ENCODE measurements around the gene CLCNKA.

DNA sequence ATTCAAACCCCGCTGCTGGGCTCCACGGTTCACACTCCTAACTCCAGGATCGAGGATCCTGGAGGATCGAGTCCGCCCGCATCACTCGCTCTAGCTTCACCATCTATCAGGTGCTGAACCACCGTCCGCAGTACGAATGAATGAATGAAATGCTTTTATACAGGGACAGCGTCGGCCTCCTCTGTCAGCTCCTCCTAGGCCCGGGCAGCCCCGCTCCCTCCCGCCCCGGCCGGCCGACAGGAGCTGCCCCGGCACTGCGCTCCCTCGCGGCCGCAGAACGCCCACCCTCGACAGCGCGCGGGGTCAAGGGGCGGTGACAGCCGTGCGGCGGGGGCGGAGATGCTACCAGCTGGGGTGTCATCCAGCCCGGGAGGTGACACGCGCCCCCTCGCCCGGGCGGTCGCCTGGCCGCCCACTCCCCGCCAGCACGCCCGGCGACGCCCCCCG is 46.5 kb upstream of the CLCNKA start:
- TF ChIP-seq, protein P1, sequence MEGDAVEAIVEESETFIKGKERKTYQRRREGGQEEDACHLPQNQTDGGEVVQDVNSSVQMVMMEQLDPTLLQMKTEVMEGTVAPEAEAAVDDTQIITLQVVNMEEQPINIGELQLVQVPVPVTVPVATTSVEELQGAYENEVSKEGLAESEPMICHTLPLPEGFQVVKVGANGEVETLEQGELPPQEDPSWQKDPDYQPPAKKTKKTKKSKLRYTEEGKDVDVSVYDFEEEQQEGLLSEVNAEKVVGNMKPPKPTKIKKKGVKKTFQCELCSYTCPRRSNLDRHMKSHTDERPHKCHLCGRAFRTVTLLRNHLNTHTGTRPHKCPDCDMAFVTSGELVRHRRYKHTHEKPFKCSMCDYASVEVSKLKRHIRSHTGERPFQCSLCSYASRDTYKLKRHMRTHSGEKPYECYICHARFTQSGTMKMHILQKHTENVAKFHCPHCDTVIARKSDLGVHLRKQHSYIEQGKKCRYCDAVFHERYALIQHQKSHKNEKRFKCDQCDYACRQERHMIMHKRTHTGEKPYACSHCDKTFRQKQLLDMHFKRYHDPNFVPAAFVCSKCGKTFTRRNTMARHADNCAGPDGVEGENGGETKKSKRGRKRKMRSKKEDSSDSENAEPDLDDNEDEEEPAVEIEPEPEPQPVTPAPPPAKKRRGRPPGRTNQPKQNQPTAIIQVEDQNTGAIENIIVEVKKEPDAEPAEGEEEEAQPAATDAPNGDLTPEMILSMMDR (IDR thresholded peaks at IDR 0.05; ENCODE audit: low read length): no peak
- TF ChIP-seq EZH2 (optimal IDR thresholded peaks at IDR 0.05; ENCODE audit: low read depth, low read length): no peak
